Caki2 (cell line): ENCODE data around the gene PANK4. TPM values are rescaled to one million over a fixed set of nuclear protein-coding genes. Genes with fewer than 3 reads are reported as not detected.

ENCODE experiments used
- DNase-seq: peaks from one replicate; pipeline ENCODE4 v3.0.0-alpha.2; 2015; ENCODE audit warnings: low read depth
- in situ Hi-C: cut with HindIII; loops from 2 replicates; pipeline ENCODE4 v1.10.0; 2016; ENCODE audit warnings: low sequenced_read_pairs, low pct_unique_long_range_greater_than_20kb, mixed read lengths
- total RNA-seq: library from RNA; depleted of rRNA; stranded (reverse); fragments of >200 nt; shearing (Covaris generic); gene quantifications from 2 replicates; pipeline ENCODE4 v1.2.3, GENCODE V29; 2014; ENCODE audit warnings: low replicate concordance

Gene PANK4
- total RNA-seq, 1 experiment from 2014 or later: 21.1 TPM

DNA sequence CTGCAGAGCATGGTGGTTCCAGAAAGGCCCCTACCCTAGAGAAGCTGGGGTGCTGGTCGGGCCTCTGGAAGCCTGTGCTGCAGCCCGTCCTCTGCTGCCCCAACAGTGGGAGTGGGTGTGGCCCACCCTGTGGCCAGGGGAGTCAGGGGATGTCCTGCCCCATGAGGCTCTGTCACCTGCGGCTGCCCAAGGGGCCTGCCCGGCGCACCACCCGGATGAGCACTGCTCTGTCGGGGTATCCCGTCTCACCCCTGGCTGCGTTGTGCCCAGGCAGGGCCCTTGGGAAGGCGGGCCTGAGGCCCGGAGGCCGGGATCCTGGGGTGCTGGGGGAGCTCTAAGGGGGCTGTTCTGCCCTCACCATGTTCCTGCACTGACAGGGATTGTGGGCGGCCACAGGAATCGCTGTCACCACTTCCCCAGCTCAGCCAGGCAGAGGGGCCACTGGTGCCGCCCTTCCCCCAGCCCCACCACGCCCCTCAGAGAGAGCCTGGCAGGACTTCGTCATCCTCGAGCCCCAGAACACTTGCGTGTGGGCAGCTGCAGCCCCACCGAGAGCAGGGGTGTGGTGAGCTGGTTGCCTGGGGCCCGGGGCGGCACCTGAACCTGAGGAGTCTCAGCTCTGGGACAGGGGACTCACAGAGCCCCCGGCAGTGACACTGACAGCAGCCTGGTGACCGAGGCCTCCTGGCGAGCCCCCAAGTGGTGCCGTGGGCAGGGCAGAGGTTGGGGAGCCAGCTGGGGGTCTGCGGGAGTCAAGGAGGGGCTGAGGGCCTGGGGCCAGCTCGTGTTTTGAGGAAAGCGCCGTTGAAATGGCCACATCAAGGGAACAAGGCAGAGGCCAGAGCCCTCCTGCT, 20.2 kb downstream of the PANK4 start:
- no peak for DNase-seq
- in situ Hi-C loops: no loop called here

DNA sequence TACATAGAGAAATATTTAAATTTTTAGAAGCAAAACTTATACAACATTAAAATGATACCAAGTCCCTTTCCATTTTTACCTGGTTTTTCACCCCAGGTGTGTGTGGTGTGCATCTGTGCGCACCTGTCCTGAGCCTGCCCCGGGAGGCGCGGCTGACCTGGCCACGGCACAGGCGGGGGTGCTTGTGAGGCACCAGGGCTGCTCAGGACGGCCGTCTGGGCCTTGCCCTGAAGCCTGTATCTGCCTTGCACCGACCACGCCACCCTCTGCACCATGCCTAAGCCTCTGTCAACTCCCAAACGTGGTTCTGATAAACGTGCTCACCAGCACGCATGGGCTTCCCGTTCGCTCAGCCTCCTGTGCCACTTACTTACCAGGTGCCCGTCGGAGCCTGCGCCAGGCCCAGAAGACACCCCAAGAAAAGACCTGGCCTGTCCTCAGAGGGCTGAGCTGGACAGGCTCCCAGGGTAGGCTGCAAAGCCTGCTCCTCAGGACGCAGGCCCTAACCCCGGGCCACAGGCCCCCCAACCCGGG, 20.9 kb downstream of the PANK4 start:
- in situ Hi-C loops: no loop called here

DNA sequence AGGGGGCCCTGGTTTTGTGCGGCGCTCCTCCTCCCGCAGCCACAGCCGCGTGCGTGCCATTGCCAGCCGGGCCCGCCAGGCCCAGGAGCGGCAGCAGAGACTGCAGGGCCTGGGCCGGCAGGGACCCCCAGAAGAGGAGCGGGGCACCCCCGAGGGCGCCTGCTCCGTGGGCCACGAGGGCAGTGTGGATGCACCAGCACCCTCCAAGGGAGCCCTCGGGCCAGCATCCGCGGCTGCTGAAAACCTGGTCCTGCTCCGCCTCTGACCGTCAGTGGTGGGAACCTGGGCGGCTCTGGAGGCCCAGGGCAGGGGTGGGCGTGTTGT, 21.5 kb downstream of the PANK4 start:
- no peak for DNase-seq
- in situ Hi-C loops: no loop called here

More for the DNA sequence above, 20.9 kb downstream of the PANK4 start:
- DNase-seq: no peak

DNA sequence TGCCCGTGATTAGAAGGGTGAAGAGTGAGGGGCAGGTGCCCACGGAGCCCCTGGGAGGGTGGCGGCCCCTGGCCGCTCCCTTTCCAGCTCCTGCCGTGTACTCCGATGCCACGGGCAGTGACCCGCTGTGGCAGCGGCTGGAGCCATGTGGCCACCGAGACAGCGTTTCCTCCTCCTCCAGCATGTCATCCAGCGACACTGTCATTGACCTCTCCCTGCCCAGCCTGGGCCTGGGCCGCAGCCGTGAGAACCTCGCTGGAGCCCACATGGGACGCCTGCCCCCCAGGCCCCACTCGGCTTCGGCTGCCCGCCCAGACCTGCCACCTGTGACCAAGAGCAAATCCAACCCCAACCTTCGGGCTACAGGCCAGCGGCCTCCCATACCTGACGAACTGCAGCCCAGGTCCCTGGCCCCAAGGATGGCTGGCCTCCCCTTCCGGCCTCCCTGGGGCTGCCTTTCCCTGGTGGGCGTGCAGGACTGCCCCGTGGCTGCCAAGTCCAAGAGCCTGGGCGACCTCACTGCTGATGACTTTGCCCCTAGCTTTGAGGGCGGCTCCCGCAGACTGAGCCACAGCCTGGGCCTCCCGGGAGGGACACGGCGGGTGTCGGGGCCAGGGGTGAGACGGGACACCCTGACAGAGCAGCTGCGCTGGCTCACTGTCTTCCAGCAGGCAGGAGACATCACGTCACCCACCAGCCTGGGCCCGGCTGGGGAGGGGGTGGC, 22.0 kb downstream of the PANK4 start:
- DNase-seq: no peak
- in situ Hi-C loops: no loop called here

DNA sequence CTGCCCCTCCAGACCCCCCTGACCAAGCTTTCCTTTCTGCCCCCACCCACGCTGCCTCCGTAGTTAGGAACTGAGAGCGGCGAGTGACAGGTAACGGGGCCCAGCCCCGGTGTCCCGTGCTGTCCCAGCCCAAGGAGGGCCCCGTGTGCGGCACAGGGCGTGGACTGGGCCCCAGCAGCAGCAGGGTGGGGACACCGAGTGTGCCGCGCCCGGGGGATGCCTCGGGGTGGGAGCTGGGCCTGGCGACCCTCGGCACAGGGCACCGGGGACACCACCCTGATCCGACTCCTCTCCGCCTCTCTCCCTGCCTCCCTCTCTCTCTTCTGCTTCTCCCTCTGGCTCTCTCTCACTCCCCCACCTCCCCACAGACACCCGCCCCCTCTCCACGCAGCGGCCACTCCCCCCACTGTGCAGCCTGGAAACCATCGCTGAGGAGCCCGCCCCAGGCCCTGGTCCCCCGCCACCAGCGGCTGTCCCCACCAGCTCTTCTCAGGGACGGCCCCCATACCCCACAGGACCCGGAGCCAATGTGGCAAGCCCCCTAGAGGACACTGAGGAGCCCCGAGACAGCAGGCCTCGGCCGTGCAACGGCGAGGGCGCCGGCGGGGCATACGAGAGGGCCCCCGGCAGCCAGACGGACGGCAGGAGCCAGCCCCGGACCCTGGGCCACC, 22.7 kb downstream of the PANK4 start:
- DNase-seq: no peak
- in situ Hi-C loops: no loop called here

DNA sequence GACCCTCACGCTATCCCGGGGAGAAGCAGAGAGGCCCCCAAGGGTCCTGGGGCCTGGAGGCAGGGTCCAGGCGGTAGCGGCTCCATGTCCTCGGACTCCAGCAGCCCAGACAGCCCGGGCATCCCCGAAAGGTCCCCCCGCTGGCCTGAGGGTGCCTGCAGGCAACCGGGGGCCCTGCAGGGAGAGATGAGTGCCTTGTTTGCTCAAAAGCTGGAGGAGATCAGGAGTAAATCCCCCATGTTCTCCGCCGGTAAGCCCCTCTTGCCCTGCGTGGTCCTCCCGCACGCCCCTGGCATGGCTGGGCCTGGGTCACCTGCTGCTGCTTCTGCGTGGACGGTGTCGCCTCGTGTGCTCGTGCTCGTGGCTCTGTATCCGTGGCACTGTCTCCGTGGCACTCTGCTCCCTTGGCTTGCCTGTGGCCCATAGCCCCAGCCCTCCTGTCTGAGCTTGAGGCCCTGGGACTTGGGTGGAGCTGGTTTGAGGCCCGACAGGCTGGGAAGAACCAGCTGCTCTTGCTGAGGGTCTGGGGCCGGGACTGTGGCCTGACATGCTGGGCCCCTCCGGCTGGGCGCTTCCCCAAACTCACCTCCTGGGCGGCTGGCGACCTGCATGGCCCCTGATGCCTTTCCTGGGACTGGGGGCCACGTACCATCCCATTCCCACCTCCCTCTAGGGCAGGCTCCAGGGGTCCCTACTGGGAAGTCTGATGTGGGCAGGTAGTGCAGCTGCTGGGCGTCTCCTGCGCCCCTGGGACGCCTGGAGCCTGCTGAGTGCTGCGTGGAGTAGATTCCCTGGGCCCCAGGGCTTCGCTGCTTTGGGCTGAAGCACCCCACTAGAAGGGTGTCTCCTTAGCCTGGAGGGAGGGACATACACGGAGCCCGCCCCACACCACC, 23.5 kb downstream of the PANK4 start:
- in situ Hi-C loops: no loop called here

DNA sequence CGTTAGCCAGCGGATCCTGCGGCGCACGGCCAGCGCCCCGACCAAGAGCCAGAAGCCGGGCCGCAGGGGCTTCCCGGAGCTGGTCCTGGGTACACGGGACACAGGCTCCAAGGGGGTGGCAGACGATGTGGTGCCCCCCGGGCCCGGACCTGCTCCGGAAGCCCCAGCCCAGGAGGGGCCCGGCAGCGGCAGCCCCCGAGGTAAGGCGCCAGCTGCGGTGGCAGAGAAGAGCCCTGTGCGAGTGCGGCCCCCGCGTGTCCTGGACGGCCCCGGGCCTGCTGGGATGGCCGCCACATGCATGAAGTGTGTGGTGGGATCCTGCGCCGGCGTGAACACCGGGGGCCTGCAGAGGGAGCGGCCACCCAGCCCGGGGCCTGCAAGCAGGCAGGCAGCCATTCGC, 24.2 kb downstream of the PANK4 start:
- in situ Hi-C loops: no loop called here
- no peak for DNase-seq

More for the DNA sequence above, 23.5 kb downstream of the PANK4 start:
- DNase-seq: no peak

DNA sequence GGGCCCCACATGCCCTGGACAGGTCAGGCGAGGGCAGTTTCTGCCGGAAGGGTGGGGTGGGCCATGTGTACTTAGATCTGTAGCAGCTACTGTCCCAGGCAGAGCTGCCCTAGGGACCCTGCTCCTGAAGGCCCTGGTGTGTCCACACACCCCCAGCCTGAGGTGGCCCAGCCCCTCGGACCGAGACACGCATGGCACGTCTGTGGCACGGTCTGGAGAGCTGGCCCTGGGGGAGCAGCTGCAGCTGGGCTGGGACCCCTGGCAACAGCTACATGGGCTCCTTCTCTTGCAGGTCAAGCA, 24.6 kb downstream of the PANK4 start:
- in situ Hi-C loops: no loop called here
- no peak for DNase-seq

DNA sequence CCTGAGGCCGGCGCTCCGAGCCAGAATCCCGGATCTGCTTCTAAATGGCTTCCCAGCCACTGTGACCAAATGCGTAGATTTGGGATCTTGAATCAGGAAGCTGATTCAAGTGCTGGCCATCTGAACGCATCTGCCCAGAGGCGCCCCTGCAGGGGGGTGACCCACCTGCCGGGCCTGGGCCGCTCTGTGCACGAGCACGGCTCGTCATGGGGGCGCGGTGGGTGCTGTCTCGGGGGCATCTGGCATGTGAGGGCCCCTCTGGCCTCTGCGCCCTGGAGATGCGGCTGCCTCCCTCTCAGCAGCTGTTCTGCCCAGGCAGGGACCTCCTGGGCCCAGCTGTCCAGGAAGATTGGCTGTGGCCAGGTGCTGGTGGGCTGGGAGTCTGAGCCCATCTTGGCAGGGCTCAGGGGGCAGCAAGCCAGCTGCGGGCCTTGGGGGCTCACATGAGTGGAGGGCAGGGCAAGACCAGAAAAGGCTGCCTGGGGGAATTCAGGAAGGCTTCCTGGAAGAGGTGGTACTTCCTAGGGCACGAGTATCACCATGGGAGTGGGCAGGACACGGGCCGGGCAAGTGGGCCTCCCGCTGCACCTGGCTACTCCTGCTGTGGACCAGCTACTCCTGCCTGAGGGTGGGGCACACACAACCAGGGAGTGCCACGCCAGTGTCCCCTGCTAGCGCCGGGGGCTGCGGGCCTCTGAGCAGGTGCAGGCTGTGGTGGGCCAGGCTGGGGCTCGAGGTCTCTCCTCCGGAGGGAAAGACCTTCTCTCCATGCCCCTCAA, 25.2 kb downstream of the PANK4 start:
- no peak for DNase-seq
- in situ Hi-C loops: no loop called here

DNA sequence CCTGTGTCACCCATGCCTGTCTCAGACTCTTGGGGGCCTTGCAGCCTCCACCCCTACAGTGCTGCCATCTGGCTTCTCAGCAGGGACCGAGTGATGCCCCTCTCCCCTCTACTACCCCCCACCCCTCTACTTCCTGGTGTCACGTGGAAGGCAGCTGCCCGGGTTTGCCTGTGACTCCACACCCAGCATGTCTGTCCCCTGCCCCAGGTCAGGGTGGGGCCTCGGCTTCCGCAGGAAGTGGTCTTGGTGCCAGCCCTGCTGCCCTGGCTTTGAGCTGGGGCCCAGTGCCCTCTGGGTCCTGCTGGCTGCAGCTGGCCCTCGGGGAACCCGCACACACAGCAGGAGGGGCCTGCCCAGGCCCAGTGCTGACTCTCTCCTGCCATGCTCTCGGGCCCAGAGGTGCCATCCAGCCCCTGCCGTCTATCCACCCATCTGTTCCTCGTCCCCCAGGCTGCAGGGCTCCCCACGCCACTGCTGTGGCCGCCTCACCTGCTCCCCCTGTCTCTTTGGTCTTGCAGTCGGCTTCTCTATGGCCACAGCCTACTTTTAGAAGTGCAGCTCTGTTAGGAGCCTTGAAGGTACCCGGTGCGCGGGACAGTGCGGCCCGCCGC, 26.3 kb downstream of the PANK4 start:
- DNase-seq: no peak
- in situ Hi-C loops: no loop called here

DNA sequence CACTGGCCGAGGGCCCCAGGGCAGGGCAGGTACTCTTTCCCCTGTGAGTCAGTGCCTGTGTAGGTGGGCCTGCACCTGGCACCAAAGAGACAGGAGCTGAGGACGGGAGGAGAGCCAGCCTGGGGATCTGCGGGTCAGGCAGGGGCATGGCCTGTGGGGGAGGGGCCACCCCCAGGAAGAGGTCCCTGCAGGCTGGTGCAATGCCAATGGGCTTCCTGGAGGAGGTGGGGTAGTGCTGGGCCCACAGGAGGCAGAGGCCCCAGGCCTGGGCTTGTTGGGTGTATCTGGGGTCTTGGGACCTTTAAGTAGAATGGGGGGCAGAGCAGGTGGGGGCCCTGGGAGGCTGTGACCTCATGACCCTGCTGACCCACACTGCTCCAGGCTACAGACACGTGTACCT, 27.1 kb downstream of the PANK4 start:
- no peak for DNase-seq
- in situ Hi-C loops: no loop called here

DNA sequence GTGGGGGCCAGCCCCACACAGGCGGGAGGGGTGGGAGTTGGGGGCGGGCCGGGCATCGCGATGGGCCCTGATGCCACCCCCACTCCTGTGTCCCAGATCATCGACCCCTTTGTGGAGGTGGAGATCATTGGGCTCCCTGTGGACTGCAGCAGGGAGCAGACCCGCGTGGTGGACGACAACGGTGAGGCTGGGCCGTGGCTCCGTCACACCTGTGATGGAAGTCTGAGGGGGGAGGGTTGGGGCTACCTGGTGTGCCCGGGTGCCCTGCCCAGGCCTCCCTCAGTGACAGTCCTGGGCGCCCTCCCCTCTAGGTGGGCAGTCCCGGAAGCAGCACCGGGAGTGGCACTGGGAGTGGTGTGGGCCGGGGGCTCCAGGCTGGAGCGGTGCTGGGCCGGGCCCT, 27.7 kb downstream of the PANK4 start:
- DNase-seq: no peak
- in situ Hi-C loops: no loop called here

DNA sequence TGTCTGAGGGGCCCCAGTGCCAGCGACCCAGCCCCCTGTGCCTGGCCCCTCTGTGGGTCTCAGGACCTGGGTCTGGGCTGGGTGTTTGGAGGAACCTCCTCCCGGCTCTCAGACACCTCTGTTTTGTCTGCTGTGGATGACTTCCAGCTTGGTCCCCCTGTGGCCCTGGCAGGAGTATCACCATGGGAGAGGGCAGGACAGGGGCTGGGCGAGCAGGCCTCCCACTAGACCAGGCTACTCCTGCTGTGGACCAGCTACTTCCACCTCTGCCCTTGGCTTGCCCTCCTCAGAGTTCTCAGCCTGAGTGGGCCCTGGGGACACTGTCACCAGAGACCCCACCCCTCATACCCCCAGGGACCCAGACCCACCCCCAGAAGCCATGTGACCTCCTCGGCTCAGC, 28.5 kb downstream of the PANK4 start:
- no peak for DNase-seq
- in situ Hi-C loops: no loop called here

DNA sequence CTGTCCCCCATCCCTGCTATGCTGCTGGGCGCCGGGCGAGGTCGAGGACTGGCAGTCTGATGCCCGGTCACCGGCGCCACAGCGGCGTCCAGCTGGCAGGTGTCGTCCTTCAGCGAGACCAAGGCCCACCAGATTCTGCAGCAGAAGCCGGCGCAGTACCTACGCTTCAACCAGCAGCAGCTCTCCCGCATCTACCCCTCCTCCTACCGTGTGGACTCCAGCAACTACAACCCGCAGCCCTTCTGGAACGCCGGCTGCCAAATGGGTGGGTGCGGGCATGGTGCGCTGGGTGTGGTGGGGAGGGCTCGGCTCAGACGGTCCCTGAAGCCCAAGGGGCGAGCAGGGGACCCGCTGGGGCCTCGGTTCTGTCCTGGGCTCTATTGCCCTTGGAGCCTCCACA, 29.6 kb downstream of the PANK4 start:
- in situ Hi-C loops: no loop called here

DNA sequence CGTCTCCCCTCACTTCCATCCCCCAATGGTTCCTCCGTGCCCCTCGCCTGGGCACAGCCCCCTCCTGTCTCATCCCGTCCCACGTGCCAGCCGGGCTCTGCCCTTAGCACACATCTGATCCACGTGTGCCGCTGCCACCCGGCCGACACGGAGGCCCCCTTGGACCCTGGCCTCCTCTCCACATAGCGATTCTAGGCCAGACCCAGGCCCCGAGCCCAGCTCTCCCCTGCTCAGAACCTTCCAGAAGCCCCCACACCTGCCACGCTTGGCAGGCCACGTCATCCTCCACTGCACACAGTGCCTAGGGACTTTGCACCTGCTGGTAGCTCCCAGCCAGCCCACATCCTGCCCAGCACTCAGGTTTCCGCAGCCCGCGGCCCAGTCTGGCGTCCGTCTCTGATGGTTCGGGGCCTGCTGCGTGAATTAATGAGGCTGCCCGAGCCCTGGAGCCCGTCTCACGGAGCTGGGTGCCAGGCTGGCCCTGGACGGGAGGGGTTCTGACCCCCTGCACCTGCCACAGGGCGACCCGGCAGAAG, 30.2 kb downstream of the PANK4 start:
- DNase-seq: no peak
- in situ Hi-C loops: no loop called here

More for the DNA sequence above, 29.6 kb downstream of the PANK4 start:
- DNase-seq: no peak

DNA sequence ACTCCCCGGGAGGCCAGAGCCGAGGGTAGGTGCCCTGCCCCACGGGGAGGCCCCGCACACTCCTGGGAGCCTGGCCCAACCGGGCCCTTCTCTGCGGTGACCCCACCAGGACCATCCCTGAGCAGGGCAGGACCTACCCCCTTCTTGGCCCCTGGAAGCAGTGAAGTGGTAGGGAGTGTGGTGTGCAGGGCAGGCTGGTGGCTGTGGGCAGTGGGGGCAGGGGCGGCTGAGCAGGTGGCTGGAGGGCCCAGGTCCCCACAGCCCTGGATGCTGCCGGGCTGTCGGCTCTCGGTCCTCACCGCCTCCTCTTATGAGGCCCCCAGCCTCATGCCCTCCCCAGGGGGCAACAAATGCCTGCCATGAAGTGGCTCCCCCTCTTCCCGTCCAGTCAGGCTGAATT, 30.9 kb downstream of the PANK4 start:
- no peak for DNase-seq
- in situ Hi-C loops: no loop called here

DNA sequence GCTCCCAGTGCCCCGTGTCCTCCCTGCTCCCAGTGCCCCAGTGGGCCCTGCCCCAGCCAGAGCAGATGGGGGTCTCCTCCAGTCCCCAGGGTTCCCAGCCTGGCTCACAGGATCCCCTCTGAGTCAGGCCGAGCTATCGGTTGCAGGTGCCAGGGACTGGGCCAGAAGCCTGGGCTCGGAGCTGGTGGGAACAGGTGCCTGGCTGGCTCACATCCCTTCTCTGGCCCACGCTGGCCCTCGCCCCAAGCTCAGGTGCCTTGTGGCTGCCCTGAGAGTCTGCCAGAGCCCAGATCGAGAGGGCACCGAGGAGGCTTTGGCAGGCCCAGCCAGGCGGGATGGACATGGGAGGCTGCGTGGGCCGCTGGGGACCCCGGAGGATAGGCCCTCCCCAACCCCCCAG, 31.4 kb downstream of the PANK4 start:
- DNase-seq: no peak
- in situ Hi-C loops: no loop called here
